ENCODE results near the gene QRICH1.

QRICH1 gene

DNA sequence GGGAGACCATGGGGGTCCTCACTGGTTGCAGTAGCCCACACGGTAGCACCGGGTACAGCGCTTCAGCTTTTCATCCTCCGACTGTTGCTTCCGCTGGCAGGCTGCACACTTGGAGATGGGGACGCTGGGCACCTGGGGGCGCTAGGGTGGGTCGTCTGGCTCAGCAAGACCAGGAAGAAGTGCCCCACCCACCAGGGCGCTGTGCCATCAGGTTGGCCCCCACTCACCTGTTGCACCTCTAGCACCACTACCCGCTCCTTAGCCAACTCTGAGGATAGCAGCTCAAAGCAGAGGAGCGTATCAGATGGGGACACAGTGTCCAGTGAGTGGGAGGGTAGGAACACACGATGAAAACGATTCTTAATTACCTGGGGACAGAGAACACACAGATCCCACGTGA is 18.4 kb upstream of the QRICH1 start:
- Histone ChIP-seq H3K9ac (ENCODE audit: low read length) (no peak overlapping the region), H3K36me3 (ENCODE audit: insufficient read depth, low read length) (peaks cover 93% of the 10 kb centered on the region), H3K27me3 (ENCODE audit: control insufficient read depth in 1 of 2, insufficient read depth in 2 of 2, low read length in 2 of 2) (no peaks in the 10 kb centered on the region), H3K4me1 (ENCODE audit: insufficient read depth, low read length) (no peaks in the 10 kb centered on the region), H3K9me3 (ENCODE audit: low read length) (no peaks in the 10 kb centered on the region), H3K27ac (ENCODE audit: low read depth, low read length) (no peak overlapping the region), H3K4me3 (ENCODE audit: low read depth in 1 of 2, low read length in 2 of 2) (no peak overlapping the region)

GRCh38 chr3:49111347-49111746 is 17.5 kb upstream of the QRICH1 start:
- H3K9ac ChIP-seq (ENCODE audit: low read length) = no peak overlapping the region
- peaks cover 86% of the 10 kb centered on the region for H3K36me3 ChIP-seq (ENCODE audit: insufficient read depth, low read length)
- no peaks in the 10 kb centered on the region for H3K27me3 ChIP-seq (ENCODE audit: control insufficient read depth in 1 of 2, insufficient read depth in 2 of 2, low read length in 2 of 2)
- H3K27ac ChIP-seq (ENCODE audit: low read depth, low read length) = no peak overlapping the region
- no peaks in the 10 kb centered on the region for H3K9me3 ChIP-seq (ENCODE audit: low read length)
- H3K4me3 ChIP-seq (ENCODE audit: low read depth in 1 of 2, low read length in 2 of 2) = no peak overlapping the region
- H3K4me1 ChIP-seq (ENCODE audit: insufficient read depth, low read length) = no peaks in the 10 kb centered on the region

- Histone ChIP-seq H3K9ac (ENCODE audit: low read length) (no peak overlapping the region), H3K36me3 (ENCODE audit: insufficient read depth, low read length) (peaks cover 80% of the 10 kb centered on the region), H3K9me3 (ENCODE audit: low read length) (no peaks in the 10 kb centered on the region), H3K4me1 (ENCODE audit: insufficient read depth, low read length) (no peaks in the 10 kb centered on the region), H3K4me3 (ENCODE audit: low read depth in 1 of 2, low read length in 2 of 2) (no peak overlapping the region), H3K27ac (ENCODE audit: low read depth, low read length) (no peak overlapping the region), H3K27me3 (ENCODE audit: control insufficient read depth in 1 of 2, insufficient read depth in 2 of 2, low read length in 2 of 2) (no peaks in the 10 kb centered on the region)
Measured at GRCh38 chr3:49110780-49111179, 16.9 kb upstream of the QRICH1 start.

DNA sequence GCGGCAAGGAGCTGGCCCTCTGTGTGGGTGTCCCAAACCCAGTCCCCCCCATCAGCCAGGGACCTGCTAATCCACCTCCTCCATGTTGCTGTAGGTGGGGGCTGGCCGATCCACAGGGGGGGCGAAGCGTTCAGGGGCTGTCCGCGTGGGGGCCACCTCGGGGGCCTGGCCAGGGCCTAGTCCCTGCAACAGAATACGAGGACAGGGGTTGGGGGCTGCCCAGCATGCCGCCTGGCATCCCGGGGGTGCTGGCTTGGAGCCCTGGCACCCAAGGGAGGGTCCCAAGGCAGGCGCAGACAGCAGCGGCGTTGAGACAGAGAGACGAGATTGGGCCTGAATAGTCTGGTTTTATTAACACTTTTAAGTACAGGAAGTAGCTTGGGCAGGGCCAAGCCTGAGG is 14.5 kb upstream of the QRICH1 start:
- Histone ChIP-seq H3K9ac (ENCODE audit: low read length) (no peak overlapping the region), H3K36me3 (ENCODE audit: insufficient read depth, low read length) (peaks cover 60% of the 10 kb centered on the region), H3K27me3 (ENCODE audit: control insufficient read depth in 1 of 2, insufficient read depth in 2 of 2, low read length in 2 of 2) (no peaks in the 10 kb centered on the region), H3K4me3 (ENCODE audit: low read depth in 1 of 2, low read length in 2 of 2) (no peak overlapping the region), H3K27ac (ENCODE audit: low read depth, low read length) (no peak overlapping the region), H3K9me3 (ENCODE audit: low read length) (no peaks in the 10 kb centered on the region), H3K4me1 (ENCODE audit: insufficient read depth, low read length) (peaks cover 15% of the 10 kb centered on the region)

DNA sequence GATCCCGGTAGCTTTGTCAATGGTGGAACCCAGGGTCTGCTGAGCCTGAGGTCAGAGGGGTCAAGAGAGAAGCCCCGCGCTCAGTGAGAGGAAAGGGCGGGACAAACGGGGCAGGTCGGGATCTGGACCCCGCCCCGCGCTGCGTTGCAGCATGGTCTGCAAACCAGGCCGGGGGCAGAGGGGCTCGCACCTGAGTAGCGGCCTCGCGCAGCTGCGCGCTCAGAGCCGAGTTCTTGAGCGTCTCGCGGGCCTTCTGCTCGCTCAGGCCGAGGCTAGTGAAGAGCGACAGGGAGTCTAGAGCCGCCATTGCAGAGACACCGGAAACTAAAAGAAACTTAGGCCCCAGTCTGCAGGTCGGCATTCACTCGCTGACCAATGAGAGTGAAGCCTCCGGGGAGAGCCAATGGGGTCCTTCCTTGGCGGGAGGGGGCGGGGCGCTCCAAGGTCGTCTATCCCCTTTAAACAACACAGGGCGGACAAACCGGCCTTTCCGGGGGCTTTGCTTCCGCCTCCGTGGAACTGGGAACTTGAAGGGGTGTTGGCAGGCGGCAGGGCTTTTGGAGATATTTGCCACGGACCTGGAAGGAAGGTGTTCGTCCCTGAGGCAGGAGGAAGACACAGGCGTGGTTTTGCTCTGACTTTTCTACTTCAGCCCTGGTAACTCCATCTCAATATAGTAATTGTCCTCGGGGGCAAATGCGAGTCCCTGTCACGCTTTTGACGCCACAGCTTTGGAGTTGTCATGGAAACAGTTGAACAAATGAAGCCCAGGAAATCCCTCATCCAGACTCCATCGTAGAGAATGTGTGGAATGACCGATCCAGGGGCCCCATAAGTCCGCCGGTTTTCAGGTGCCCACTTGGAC is 10.8 kb upstream of the QRICH1 start, which contains the start of gene QARS1:
Gene QARS1 (minus strand): TSS at position 331 of the 865 bp plus-strand sequence. CDS start 24 bp downstream, at position 307.
- Histone ChIP-seq H3K27me3 (ENCODE audit: control insufficient read depth in 1 of 2, insufficient read depth in 2 of 2, low read length in 2 of 2) (no peaks in the 10 kb centered on the region), H3K9me3 (ENCODE audit: low read length) (no peaks in the 10 kb centered on the region), H3K4me1 (ENCODE audit: insufficient read depth, low read length) (peaks cover 19% of the 10 kb centered on the region), H3K27ac (ENCODE audit: low read depth, low read length) (peak within 1 kb of the TSS; percentile 91), H3K4me3 (ENCODE audit: low read depth in 1 of 2, low read length in 2 of 2) (peak within 1 kb of the TSS; percentile 88 to 91), H3K36me3 (ENCODE audit: insufficient read depth, low read length) (peaks cover 63% of the 10 kb centered on the region), H3K9ac (ENCODE audit: low read length) (peak within 1 kb of the TSS; percentile 76)

GRCh38 chr3:49104052-49104426 is 10.2 kb upstream of the QRICH1 start:
- Histone ChIP-seq H3K9me3 (ENCODE audit: low read length) (no peaks in the 10 kb centered on the region), H3K4me3 (ENCODE audit: low read depth in 1 of 2, low read length in 2 of 2) (peak overlapping the region; percentile 88 to 91), H3K9ac (ENCODE audit: low read length) (peak overlapping the region; percentile 76), H3K36me3 (ENCODE audit: insufficient read depth, low read length) (peaks cover 63% of the 10 kb centered on the region), H3K27ac (ENCODE audit: low read depth, low read length) (peak overlapping the region; percentile 91), H3K4me1 (ENCODE audit: insufficient read depth, low read length) (peaks cover 19% of the 10 kb centered on the region), H3K27me3 (ENCODE audit: control insufficient read depth in 1 of 2, insufficient read depth in 2 of 2, low read length in 2 of 2) (no peaks in the 10 kb centered on the region)

- Histone ChIP-seq H3K4me1 (ENCODE audit: insufficient read depth, low read length) (peaks cover 14% of the 10 kb centered on the region), H3K9me3 (ENCODE audit: low read length) (no peaks in the 10 kb centered on the region), H3K36me3 (ENCODE audit: insufficient read depth, low read length) (peaks cover 59% of the 10 kb centered on the region), H3K4me3 (ENCODE audit: low read depth in 1 of 2, low read length in 2 of 2) (no peak overlapping the region), H3K9ac (ENCODE audit: low read length) (no peak overlapping the region), H3K27me3 (ENCODE audit: control insufficient read depth in 1 of 2, insufficient read depth in 2 of 2, low read length in 2 of 2) (no peaks in the 10 kb centered on the region), H3K27ac (ENCODE audit: low read depth, low read length) (no peak overlapping the region)
Measured at GRCh38 chr3:49100046-49100615, 6.3 kb upstream of the QRICH1 start.

- Histone ChIP-seq H3K9me3 (ENCODE audit: low read length) (no peaks in the 10 kb centered on the region), H3K27me3 (ENCODE audit: control insufficient read depth in 1 of 2, insufficient read depth in 2 of 2, low read length in 2 of 2) (no peaks in the 10 kb centered on the region), H3K36me3 (ENCODE audit: insufficient read depth, low read length) (peaks cover 59% of the 10 kb centered on the region), H3K4me3 (ENCODE audit: low read depth in 1 of 2, low read length in 2 of 2) (no peak overlapping the region), H3K9ac (ENCODE audit: low read length) (no peak overlapping the region), H3K4me1 (ENCODE audit: insufficient read depth, low read length) (peaks cover 17% of the 10 kb centered on the region), H3K27ac (ENCODE audit: low read depth, low read length) (no peak overlapping the region)
Measured at GRCh38 chr3:49098910-49099630, 5.2 kb upstream of the QRICH1 start.

DNA sequence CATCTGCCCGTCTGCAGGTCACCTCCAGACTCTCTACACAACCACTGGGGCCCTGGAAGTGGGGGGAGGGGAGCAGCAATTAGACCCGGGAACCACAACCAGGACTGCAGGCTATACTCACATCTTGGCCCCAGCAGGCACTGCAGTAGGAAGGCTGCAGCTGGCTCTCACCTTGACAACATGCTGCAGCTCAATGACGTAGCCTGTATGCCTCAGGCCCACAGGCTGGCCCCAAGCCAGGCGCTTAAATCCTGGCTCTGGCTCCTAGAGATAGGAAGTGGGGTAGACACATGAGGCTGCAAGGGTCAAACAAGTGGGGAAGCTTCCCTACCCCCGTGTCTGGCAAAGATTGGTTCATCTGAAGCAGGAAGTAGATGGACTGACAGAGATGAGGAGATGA is 4.6 kb upstream of the QRICH1 start:
- H3K27me3 ChIP-seq (ENCODE audit: control insufficient read depth in 1 of 2, insufficient read depth in 2 of 2, low read length in 2 of 2) = no peaks in the 10 kb centered on the region
- H3K4me3 ChIP-seq (ENCODE audit: low read depth in 1 of 2, low read length in 2 of 2) = no peak overlapping the region
- H3K9ac ChIP-seq (ENCODE audit: low read length) = no peak overlapping the region

DNA sequence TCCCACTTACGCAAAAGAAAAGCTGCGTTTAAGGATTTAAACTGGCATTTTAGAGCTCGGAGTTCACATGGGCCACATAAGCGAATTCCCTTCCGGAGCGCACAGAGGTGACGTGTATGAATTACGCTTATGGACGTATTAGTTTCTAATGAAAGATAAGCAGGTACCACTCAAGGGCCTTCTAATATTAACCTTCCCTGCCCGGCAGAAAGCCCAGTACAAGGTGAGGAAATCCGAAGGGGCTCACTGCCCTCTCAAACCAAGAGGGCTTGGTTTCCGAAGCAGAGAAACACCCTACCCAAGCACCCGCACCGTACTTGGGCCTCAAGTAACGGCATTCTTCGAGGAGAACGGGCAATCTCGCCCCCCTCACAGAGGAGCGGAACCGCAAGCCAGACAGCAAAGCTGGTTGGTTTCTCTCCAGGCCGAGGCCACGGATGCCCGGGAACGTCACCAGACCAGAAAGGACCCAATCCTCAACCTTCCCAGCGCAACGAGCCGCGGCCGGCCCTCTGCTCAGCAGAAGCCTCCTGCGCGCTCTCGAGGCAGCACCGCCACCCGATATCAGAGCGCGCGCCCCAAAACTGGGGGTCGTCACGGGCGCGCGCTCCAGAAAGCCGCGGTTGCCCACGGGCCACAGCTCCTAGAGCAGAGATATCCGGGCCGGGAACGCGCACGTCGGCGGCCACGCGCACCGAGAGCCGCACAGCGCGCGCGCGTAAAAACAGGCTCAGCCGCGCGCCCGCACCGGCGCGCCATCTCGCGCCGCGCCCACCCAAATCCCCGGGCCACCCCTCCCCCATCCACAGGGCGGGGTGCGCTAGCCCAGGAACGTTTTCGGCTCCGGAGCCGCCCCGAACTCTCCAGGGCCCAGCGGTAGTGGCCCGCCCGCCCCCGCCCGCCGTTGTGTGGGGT is 676 bp downstream of the QRICH1 start:
- Histone ChIP-seq H3K27ac (ENCODE audit: low read depth, low read length) (peak overlapping the region; percentile 90), H3K36me3 (ENCODE audit: insufficient read depth, low read length) (peaks cover 6% of the 10 kb centered on the region), H3K9ac (ENCODE audit: low read length) (peak overlapping the region; percentile 72), H3K4me3 (ENCODE audit: low read depth in 1 of 2, low read length in 2 of 2) (peak overlapping the region; percentile 66 to 87), H3K27me3 (ENCODE audit: control insufficient read depth in 1 of 2, insufficient read depth in 2 of 2, low read length in 2 of 2) (no peaks in the 10 kb centered on the region), H3K4me1 (ENCODE audit: insufficient read depth, low read length) (peaks cover 31% of the 10 kb centered on the region), H3K9me3 (ENCODE audit: low read length) (no peaks in the 10 kb centered on the region)

More for the DNA sequence above, 4.6 kb upstream of the QRICH1 start:
- H3K27ac ChIP-seq (ENCODE audit: low read depth, low read length) = no peak overlapping the region
- no peaks in the 10 kb centered on the region for H3K9me3 ChIP-seq (ENCODE audit: low read length)
- H3K4me1 ChIP-seq (ENCODE audit: insufficient read depth, low read length) = peaks cover 11% of the 10 kb centered on the region
- H3K36me3 ChIP-seq (ENCODE audit: insufficient read depth, low read length) = peaks cover 58% of the 10 kb centered on the region

Measured in muscle layer of colon (tissue), 2 donors.